Measurements from ENCODE around the gene SBK1. TPM values are rescaled to one million over a fixed set of nuclear protein-coding genes. Genes with fewer than 3 reads are reported as not detected.

The SBK1 gene
- total and polyA plus RNA-seq, 10 of the 15 experiments (the other 5 are each of a cell fraction or from before 2014, with no cell fraction given) = 0.04 to 0.26 (median 0.06) TPM; not detected in 4

- ChIA-PET SMC1A (ENCODE audit: uncharacterized antibody, unreplicated experiment) (no interaction called here), POLR2A (no interaction called here), RAD21 (ENCODE audit: unreplicated experiment) (interaction anchor here (1.2 kb wide), 1 partner anchor 24 kb away, joined by 3 read pairs; no protein-coding TSS in a partner anchor), CTCF (no interaction called here)
- FAIRE-seq (no peak), ATAC-seq (no peak), DNase-seq (ENCODE audit: low read depth, low spot score) (no peak)
- in situ Hi-C loops (cut with MboI) (no loop called here), intact Hi-C loops (cut with micrococcal nuclease; ENCODE audit: unreplicated experiment) (no loop called here)
- no TSS peak for BruUV-seq (replicated peaks)
- H3K36me3 ChIP-seq (ENCODE audit: control insufficient read depth in 2 of 2, insufficient read depth in 2 of 2, low read length in 1 of 2) = no peaks in the 10 kb centered on the region
- H3K27ac ChIP-seq (ENCODE audit: control insufficient read depth, insufficient read depth) = no peak overlapping the region
- no peak overlapping the region for H3K4me2 ChIP-seq (ENCODE audit: control insufficient read depth, insufficient read depth)
- WGBS (ENCODE audit: insufficient coverage, insufficient replicate concordance, low lambda C conversion rate, missing lambda C conversion rate) = 52% methylated on average over 9 of the region's 10 CpGs
- H4K20me1 ChIP-seq (ENCODE audit: control insufficient read depth, insufficient read depth) = no peaks in the 10 kb centered on the region
- H3K9ac ChIP-seq (ENCODE audit: control insufficient read depth, insufficient read depth, low read length) = no peak overlapping the region
- H3K9me3 ChIP-seq (replicated peaks; ENCODE audit: control insufficient read depth, insufficient read depth, low read length) = no peaks in the 10 kb centered on the region
- no peaks in the 10 kb centered on the region for H3K79me2 ChIP-seq (ENCODE audit: control insufficient read depth, insufficient read depth, low read length)
- no peak overlapping the region for H2AFZ ChIP-seq (ENCODE audit: control insufficient read depth, low read depth, low read length)
- H3K27me3 ChIP-seq (replicated peaks in 1 of 2; ENCODE audit: control insufficient read depth in 2 of 2, insufficient read depth in 2 of 2, low read length in 1 of 2) = peaks cover 0 to 11% of the 10 kb centered on the region in 2 experiments; a peak in 2 of 4 replicates
- no peak for TF ChIP-seq BACH1 (IDR thresholded peaks at IDR 0.05; ENCODE audit: borderline replicate concordance)
- TF ChIP-seq KAT2A (conservative IDR thresholded peaks at IDR 0.05; ENCODE audit: control insufficient read depth, low read depth, low read length) = no peak
- no peak for TF ChIP-seq DPF2 (IDR thresholded peaks at IDR 0.05)
- TF ChIP-seq ELK1 (IDR thresholded peaks at IDR 0.05; ENCODE audit: low read depth, low read length) = no peak
- no peak overlapping the region for H3K4me3 ChIP-seq
- peaks cover 4% of the 10 kb centered on the region; the same call in 1 of the 2 replicates for H3K4me1 ChIP-seq (ENCODE audit: control insufficient read depth, insufficient read depth, low read length)
Observed at GRCh38 chr16:28293601-28293960, 1.3 kb downstream of the SBK1 start.

- SMC1A ChIA-PET (ENCODE audit: uncharacterized antibody, unreplicated experiment) = no interaction called here
- no peaks in the 10 kb centered on the region for H3K79me2 ChIP-seq (ENCODE audit: control insufficient read depth, insufficient read depth, low read length)
- in situ Hi-C loops (cut with MboI) (no loop called here), intact Hi-C loops (cut with micrococcal nuclease; ENCODE audit: unreplicated experiment) (no loop called here)
- H2AFZ ChIP-seq (ENCODE audit: control insufficient read depth, low read depth, low read length) = no peak overlapping the region
- RAD21 ChIA-PET (ENCODE audit: unreplicated experiment) = interaction anchor here (1.2 kb wide), 1 partner anchor 23 kb away, joined by 3 read pairs; no protein-coding TSS in a partner anchor
- H3K4me1 ChIP-seq (ENCODE audit: control insufficient read depth, insufficient read depth, low read length) = peaks cover 4% of the 10 kb centered on the region; the same call in 1 of the 2 replicates
- no TSS peak for BruUV-seq (replicated peaks)
- 65% methylated on average over 6 of the region's 6 CpGs for WGBS (ENCODE audit: insufficient coverage, insufficient replicate concordance, low lambda C conversion rate, missing lambda C conversion rate)
- DNase-seq (ENCODE audit: low read depth, low spot score) (no peak), FAIRE-seq (no peak), ATAC-seq (no peak)
- POLR2A ChIA-PET = no interaction called here
- CTCF ChIA-PET = interaction anchor here (0.8 kb wide), 1 partner anchor 24 kb away, joined by 3 read pairs; no protein-coding TSS in a partner anchor
- no peaks in the 10 kb centered on the region for H4K20me1 ChIP-seq (ENCODE audit: control insufficient read depth, insufficient read depth)
- no peaks in the 10 kb centered on the region for H3K36me3 ChIP-seq (ENCODE audit: control insufficient read depth in 2 of 2, insufficient read depth in 2 of 2, low read length in 1 of 2)
- peaks cover 0 to 11% of the 10 kb centered on the region in 2 experiments; a peak in 2 of 4 replicates for H3K27me3 ChIP-seq (replicated peaks in 1 of 2; ENCODE audit: control insufficient read depth in 2 of 2, insufficient read depth in 2 of 2, low read length in 1 of 2)
- no peaks in the 10 kb centered on the region for H3K9me3 ChIP-seq (replicated peaks; ENCODE audit: control insufficient read depth, insufficient read depth, low read length)
- H3K9ac ChIP-seq (ENCODE audit: control insufficient read depth, insufficient read depth, low read length) = no peak overlapping the region
- no peak overlapping the region for H3K4me2 ChIP-seq (ENCODE audit: control insufficient read depth, insufficient read depth)
- no peak overlapping the region for H3K27ac ChIP-seq (ENCODE audit: control insufficient read depth, insufficient read depth)
- no peak overlapping the region for H3K4me3 ChIP-seq
- TF ChIP-seq NR2C2 (IDR thresholded peaks at IDR 0.05; ENCODE audit: borderline replicate concordance, control insufficient read depth, insufficient read length, low read depth) (no peak), EZH2 (IDR thresholded peaks at IDR 0.05; ENCODE audit: borderline replicate concordance, control insufficient read depth, low read depth, low read length) (no peak), MEF2B (IDR thresholded peaks at IDR 0.05; ENCODE audit: partially characterized antibody, poor library complexity, severe bottlenecking) (no peak), YY1 (IDR thresholded peaks at IDR 0.05; ENCODE audit: low read depth, low read length) (no peak), SIN3A (IDR thresholded peaks at IDR 0.05; ENCODE audit: low read depth, low read length) (no peak), ZBTB40 (IDR thresholded peaks at IDR 0.05; ENCODE audit: borderline replicate concordance) (no peak), NFYA (IDR thresholded peaks at IDR 0.05; ENCODE audit: borderline replicate concordance, low read depth, low read length) (no peak)
Observed at GRCh38 chr16:28294201-28294600, 1.9 kb downstream of the SBK1 start.

Data from GM12878 (cell line).